Activated CD4-positive, CD25-positive, alpha-beta regulatory T cell treated with anti-CD3 and anti-CD28 coated beads, Interleukin-2, amount 50 U/mL, for 24 hours (primary cell): ENCODE data around the gene SETDB2.

Experiments used
- ATAC-seq, 2 donors: fragments of 150-1000 bp; cut with Tn5 transposase; one replicate each; pipeline ENCODE4 v1.10.0; 2021; ENCODE audit warnings: mild to moderate bottlenecking in 1 of 2, moderate library complexity in 1 of 2

SETDB2 gene

GRCh38 chr13:49443704-49444523 lies at the start of gene SETDB2, which contains the start of gene CAB39L:
Gene SETDB2, plus strand, starts transcription at chr13:49444274. Its CDS starts 7,620 bp downstream, at chr13:49451894.
Gene CAB39L, minus strand, starts transcription at chr13:49444064. Its CDS starts 61,154 bp downstream, at chr13:49382910.
- peak; percentile 94 to 97 for ATAC-seq

DNA sequence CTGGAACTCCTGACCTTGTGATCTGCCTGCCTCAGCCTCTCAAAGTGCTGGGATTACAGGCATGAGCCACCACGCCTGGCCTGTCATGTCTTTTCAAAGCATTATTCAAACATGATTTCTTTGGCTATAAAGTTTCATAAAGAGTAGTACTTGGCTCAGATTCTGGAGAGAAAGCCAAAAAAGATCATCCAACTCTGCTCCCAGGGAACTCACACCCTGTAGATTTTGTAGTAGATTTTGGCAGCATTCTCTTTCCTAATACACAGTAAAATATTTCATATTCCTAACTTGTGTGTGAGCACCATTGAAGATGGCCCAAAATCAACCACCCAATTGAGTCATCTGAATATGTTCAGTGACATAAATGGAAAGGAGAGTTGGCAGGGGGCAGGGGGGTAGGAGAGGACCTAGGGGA lies 48.6 kb upstream of the SETDB2 start:
- ATAC-seq = no peak

DNA sequence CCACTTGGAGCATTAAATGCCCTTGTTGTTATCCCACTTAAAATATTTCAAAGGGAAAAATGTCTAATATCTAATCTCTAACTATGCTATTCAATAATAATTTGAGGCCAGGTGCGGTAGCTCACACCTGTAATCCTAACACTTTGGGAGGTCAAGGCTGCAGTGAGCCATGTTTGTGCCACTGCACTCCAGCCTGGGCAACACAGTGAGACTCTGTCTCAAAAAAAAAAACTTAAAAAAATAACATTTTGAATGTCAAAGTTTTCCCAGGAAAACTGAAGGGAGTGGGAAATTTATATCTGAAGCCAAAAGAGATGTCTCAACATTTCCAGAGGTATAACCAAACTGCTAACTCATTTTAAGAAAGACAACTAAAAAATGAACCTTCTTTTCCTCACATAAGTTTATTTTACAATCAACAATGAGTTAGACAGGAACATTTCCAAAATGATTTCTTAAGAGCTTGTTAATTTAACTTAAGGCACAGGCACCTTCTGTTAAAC lies 48.1 kb upstream of the SETDB2 start:
- no peak for ATAC-seq

- ATAC-seq = no peak
These were observed 44.1 kb upstream of the SETDB2 start for GRCh38 chr13:49399801-49400472.

GRCh38 chr13:49400755-49401659 lies 43.1 kb upstream of the SETDB2 start:
- no peak for ATAC-seq

GRCh38 chr13:49403996-49404702 lies 39.9 kb upstream of the SETDB2 start:
- no peak for ATAC-seq

GRCh38 chr13:49404703-49405020 lies 39.4 kb upstream of the SETDB2 start:
- ATAC-seq = no peak

- ATAC-seq = no peak
These were observed 37.0 kb upstream of the SETDB2 start for GRCh38 chr13:49407068-49407467.

- no peak for ATAC-seq
These were observed 36.1 kb upstream of the SETDB2 start for GRCh38 chr13:49407936-49408335.

DNA sequence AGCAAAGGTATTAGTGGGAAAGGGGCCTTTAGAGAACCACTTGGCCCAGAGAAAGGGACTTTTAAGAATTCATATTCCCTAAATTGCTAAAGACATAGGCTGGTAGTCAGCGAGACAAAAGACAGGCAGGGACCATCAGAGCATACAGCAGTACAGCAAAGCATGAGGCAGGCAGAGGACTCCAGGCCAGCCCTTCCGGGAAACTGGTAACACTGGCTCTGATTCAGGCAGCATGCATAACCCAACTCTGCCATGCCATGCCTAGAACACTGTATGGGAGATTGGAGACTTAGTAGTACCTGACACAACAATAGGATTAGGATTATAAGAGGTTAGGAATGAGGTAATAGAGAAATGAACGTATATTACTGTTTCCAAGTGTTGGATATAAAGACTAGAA lies 35.1 kb upstream of the SETDB2 start:
- no peak for ATAC-seq

DNA sequence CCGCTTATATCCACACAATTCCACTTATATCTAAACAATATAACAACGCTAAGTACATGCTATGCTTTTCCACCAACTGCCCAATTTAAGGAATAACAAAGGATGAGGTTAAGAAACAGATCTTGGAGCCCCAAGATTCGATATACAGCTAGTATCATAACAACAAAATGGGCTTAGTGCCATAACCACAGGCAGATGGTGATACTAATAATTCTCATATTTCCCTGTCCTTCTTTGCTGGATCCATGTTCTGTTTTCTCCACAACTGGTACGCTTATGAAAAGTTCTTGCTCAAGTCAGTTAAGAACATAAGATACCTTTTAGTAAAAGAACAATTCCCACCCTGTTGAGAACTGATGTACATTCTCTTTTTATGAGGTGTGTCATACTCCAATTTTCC lies 34.1 kb upstream of the SETDB2 start:
- ATAC-seq = no peak

- ATAC-seq = no peak
These were observed 33.6 kb upstream of the SETDB2 start for GRCh38 chr13:49410477-49410876.

DNA sequence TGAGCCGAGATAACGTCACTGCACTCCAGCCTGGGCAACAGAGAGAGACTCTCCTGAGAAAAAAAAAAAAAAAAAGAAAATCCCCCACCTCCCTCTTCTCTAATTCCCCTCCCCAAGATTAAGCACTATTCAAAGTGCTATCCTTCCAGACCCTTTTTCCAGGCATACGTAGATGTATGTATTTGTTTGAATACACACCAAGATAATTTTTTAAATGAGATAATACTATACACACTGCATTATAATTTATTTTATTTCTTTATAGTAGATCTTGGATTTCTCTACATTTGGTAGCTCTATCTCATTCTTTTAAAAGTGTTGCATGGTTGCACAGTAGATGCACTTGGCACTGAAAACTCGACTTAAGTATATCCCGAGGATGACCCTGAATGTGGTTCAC lies 32.7 kb upstream of the SETDB2 start:
- no peak for ATAC-seq

- no peak for ATAC-seq
These were observed 31.3 kb upstream of the SETDB2 start for GRCh38 chr13:49412749-49413148.

- no peak for ATAC-seq
These were observed 26.9 kb upstream of the SETDB2 start for GRCh38 chr13:49417161-49417560.

DNA sequence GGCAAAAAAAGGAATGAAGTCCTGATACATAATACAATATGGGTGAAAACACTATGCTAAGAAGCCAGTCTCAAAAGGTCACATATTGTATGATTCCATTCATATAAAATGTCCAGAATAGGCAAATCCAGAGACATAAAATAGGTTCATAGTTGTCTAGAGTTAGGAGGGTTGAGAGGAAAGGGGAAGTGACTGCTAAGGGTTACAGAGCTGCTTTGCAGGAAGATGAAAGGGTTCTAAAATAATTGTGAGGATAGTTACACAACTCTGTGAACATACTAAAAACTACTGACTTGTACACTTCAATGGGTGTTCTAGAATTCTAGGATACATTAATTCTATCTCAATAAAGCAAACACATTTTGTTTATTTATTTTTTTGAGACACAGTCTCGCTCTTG lies 25.9 kb upstream of the SETDB2 start:
- no peak for ATAC-seq

DNA sequence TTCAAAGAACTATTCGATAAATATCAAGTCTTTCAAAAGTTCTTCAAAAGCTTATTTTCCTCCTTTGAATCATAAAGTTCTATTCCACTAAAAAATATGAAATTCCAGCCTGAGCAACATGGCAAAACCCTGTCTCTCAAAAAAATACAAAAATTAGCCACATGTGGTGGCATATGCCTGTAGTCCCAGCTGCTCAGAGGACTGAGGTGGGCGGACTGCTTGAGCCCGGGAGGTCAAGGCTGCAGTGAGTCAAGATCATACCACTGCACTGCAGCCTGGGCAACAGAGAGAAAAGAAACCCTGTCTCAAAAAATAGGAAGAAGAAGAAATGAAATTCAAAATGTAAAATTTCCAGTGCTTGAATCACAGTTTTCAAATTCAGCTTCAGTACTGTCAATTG lies 24.8 kb upstream of the SETDB2 start:
- ATAC-seq = no peak

- peak; percentile 60 to 73 for ATAC-seq
These were observed 22.7 kb upstream of the SETDB2 start for GRCh38 chr13:49421391-49421790.

DNA sequence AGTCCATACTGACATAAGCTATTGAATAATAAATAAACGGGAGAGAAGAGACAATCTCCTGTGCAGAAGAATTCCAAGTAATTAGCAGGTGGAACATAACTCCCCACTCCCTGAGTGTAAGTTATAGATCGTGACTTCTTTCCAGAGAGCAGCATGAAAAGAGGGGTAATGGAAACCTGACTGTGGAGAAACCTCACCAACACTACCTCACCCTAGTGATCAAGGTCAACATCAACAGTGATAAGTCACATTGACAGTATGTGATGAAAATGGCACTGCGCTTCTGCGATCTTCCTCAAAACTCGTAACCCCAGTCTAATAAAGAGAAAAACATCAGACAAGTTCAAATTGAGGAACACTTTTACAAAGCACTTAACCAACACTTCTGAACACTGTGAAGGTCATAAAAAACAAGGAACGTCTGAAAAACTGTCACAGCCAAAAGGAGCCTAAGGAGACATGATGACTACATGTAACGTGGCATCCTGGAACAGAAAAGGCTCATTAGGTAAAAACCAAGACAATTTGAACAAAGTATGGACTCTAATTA lies 20.0 kb upstream of the SETDB2 start:
- ATAC-seq = no peak

- ATAC-seq = no peak
These were observed 15.9 kb upstream of the SETDB2 start for GRCh38 chr13:49428041-49428763.

DNA sequence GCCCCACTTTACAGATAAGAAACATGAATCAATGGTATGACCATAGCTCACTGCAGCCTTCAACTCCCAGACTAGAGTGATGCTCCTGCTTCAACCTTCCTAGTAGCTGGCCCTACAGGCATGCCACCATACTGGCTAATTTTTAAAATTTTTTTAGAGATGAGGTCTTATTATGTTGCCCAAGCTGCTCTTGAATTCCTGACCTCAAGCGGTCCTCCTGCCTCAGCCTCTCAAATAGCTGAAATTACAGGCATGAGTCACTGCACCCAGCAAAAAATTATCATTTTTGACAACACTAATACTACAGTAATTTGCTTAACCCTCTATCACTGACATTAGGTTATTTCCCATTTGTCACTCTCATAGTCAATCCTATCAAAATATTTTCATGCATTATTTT lies 15.0 kb upstream of the SETDB2 start:
- no peak for ATAC-seq
